ENCODE measurements around the gene NEDD4L.

The NEDD4L gene

GRCh38 chr18:58054041-58054781, 10.2 kb downstream of the NEDD4L start:
- no peak for DNase-seq (ENCODE audit: low read depth)

- no peak for DNase-seq (ENCODE audit: low read depth)
Measured at GRCh38 chr18:58055890-58056558, 12.0 kb downstream of the NEDD4L start.

- DNase-seq (ENCODE audit: low read depth): no peak
Measured at GRCh38 chr18:58056852-58057251, 12.8 kb downstream of the NEDD4L start.

GRCh38 chr18:58057291-58057965, 13.4 kb downstream of the NEDD4L start:
- DNase-seq (ENCODE audit: low read depth): no peak

GRCh38 chr18:58058720-58059119, 14.7 kb downstream of the NEDD4L start:
- DNase-seq (ENCODE audit: low read depth): no peak

- no peak for DNase-seq (ENCODE audit: low read depth)
Measured at GRCh38 chr18:58060254-58060653, 16.2 kb downstream of the NEDD4L start.

GRCh38 chr18:58061349-58061748, 17.3 kb downstream of the NEDD4L start:
- DNase-seq (ENCODE audit: low read depth): no peak

- DNase-seq (ENCODE audit: low read depth): no peak
Measured at GRCh38 chr18:58064406-58064998, 20.5 kb downstream of the NEDD4L start.

GRCh38 chr18:58065956-58066355, 21.9 kb downstream of the NEDD4L start:
- DNase-seq (ENCODE audit: low read depth): no peak

GRCh38 chr18:58067601-58068000, 23.6 kb downstream of the NEDD4L start:
- DNase-seq (ENCODE audit: low read depth): no peak

GRCh38 chr18:58069099-58069498, 25.1 kb downstream of the NEDD4L start:
- DNase-seq (ENCODE audit: low read depth): no peak

GRCh38 chr18:58069721-58070292, 25.8 kb downstream of the NEDD4L start:
- no peak for DNase-seq (ENCODE audit: low read depth)

GRCh38 chr18:58076052-58076451, 32.0 kb downstream of the NEDD4L start:
- no peak for DNase-seq (ENCODE audit: low read depth)

- DNase-seq (ENCODE audit: low read depth): no peak
Measured at GRCh38 chr18:58077329-58077728, 33.3 kb downstream of the NEDD4L start.

- DNase-seq (ENCODE audit: low read depth): no peak
Measured at GRCh38 chr18:58078889-58079573, 35.0 kb downstream of the NEDD4L start.

GRCh38 chr18:58080451-58080850, 36.4 kb downstream of the NEDD4L start:
- no peak for DNase-seq (ENCODE audit: low read depth)

GRCh38 chr18:58087928-58088690, 44.1 kb downstream of the NEDD4L start:
- DNase-seq (ENCODE audit: low read depth): no peak

- DNase-seq (ENCODE audit: low read depth): no peak
Measured at GRCh38 chr18:58088691-58089065, 44.7 kb downstream of the NEDD4L start.

GRCh38 chr18:58091099-58091611, 47.1 kb downstream of the NEDD4L start:
- DNase-seq (ENCODE audit: low read depth): no peak

GRCh38 chr18:58093311-58093803, 49.3 kb downstream of the NEDD4L start:
- no peak for DNase-seq (ENCODE audit: low read depth)

GRCh38 chr18:58095222-58095621, 51.2 kb downstream of the NEDD4L start:
- no peak for DNase-seq (ENCODE audit: low read depth)
